ENCODE results near the gene LDLRAD4.
A peak's percentile ranks its signal among the peaks of the same experiment; 100 is the strongest.

Gene LDLRAD4

DNA sequence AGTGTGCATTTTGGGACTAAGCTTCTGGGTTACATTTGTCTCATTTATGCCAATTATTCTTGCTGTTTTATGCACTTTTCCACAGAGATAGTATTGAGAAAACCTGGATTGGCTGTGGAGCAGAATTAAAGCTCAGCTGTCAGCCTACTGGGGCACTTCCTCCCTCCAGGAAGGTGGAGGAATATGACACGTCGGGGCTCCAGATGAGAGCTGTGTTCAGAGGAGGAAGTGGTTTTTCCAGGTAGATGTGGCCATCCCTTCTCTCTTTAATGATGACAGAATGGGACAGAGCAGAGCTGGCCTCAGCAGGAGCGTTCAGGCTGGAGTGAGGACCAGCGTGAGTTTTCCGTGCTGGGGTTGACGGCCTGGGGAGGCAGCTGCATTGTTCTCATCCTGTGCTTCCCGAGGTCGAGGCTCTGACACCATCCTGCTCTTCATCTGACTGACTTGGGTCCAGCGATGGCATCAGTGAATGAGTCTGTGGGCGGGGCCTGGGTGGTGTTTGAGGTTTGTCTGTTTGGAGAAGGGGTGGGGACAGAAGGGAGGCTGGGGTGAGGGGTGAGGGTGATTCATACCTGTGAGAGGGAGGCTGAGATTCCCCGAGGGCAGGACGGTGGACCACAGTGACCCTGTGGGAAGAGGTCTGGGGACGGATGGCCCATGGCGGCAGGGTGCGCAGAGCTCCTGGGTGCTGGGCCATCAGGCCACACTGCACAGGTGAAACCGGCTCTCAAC, 207.0 kb downstream of the LDLRAD4 start:
- Histone ChIP-seq H2AFZ (ENCODE audit: low read depth, low read length) (no peak overlapping the region), H2BK12ac (ENCODE audit: low read length in 2 of 2) (no peak overlapping the region), H3K4me1 (ENCODE audit: control insufficient read depth, insufficient read depth, low read depth, low read length) (peaks cover 3% of the 10 kb centered on the region), H2BK15ac (ENCODE audit: low read depth, poor library complexity, severe bottlenecking) (no peak overlapping the region), H4K91ac (ENCODE audit: low read length) (peak overlapping the region; percentile 18), H3K9ac (ENCODE audit: low read length) (no peak overlapping the region), H3K36me3 (ENCODE audit: control insufficient read depth in 1 of 2, insufficient read depth in 2 of 2, low read depth in 1 of 2, low read length in 2 of 2) (no peaks in the 10 kb centered on the region), H3K79me1 (replicated peaks; ENCODE audit: low read length, poor library complexity, severe bottlenecking) (no peaks in the 10 kb centered on the region), H3K23ac (ENCODE audit: low read length in 2 of 2) (no peak overlapping the region), H3K4ac (ENCODE audit: low read depth in 1 of 2, low read length in 2 of 2) (no peak overlapping the region), H3K14ac (ENCODE audit: low read length in 2 of 2) (no peak overlapping the region), H3K4me3 (ENCODE audit: insufficient read depth in 1 of 2, low read depth in 1 of 2, low read length in 2 of 2) (no peak overlapping the region), H4K8ac (ENCODE audit: low read length) (no peak overlapping the region), H2BK5ac (ENCODE audit: low read depth, low read length, poor library complexity, severe bottlenecking) (no peak overlapping the region), H3K9me3 (ENCODE audit: control insufficient read depth, low read length) (no peaks in the 10 kb centered on the region), H3K18ac (ENCODE audit: low read depth in 1 of 2, low read length in 2 of 2) (no peak overlapping the region), H3K27ac (ENCODE audit: low read length, poor library complexity, severe bottlenecking) (no peak overlapping the region), H2BK120ac (ENCODE audit: low read depth, low read length) (no peak overlapping the region), H3K4me2 (ENCODE audit: low read length, poor library complexity, severe bottlenecking) (no peak overlapping the region), H2AK5ac (ENCODE audit: low read length, severe bottlenecking) (no peak overlapping the region), H3K27me3 (ENCODE audit: control insufficient read depth in 1 of 2, insufficient read depth in 1 of 2, low read length in 2 of 2) (no peaks in the 10 kb centered on the region)
- WGBS: 76% methylated on average over 16 of the region's 16 CpGs
- no peak for DNase-seq

DNA sequence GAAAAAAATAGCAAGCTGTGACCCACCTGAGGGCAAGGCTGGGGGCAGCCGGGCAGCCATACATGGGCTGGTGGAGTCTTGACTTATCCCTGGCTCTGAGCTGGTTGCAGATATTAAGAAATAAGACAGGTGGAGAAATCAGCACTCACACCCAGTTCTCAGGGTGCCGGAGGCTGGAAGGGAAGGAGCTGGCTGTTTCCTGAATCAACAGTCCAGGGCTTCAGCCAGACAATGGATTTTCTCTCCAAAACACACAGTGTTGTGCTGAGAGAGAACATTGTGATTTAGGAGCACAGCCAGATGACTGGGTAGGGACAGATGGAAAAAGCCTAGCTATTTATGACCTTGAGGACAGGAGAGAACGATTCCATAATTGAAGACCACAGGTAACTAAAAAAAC, 208.8 kb downstream of the LDLRAD4 start:
- no peak overlapping the region for H2AFZ ChIP-seq (ENCODE audit: low read depth, low read length)
- H3K9me3 ChIP-seq (ENCODE audit: control insufficient read depth, low read length): no peaks in the 10 kb centered on the region
- no peak overlapping the region for H2AK5ac ChIP-seq (ENCODE audit: low read length, severe bottlenecking)
- no peak overlapping the region for H3K14ac ChIP-seq (ENCODE audit: low read length in 2 of 2)
- no peak overlapping the region for H2BK15ac ChIP-seq (ENCODE audit: low read depth, poor library complexity, severe bottlenecking)
- H3K18ac ChIP-seq (ENCODE audit: low read depth in 1 of 2, low read length in 2 of 2): no peak overlapping the region
- no peak overlapping the region for H3K23ac ChIP-seq (ENCODE audit: low read length in 2 of 2)
- H3K4me1 ChIP-seq (ENCODE audit: control insufficient read depth, insufficient read depth, low read depth, low read length): peaks cover 3% of the 10 kb centered on the region
- no peak overlapping the region for H2BK5ac ChIP-seq (ENCODE audit: low read depth, low read length, poor library complexity, severe bottlenecking)
- H2BK12ac ChIP-seq (ENCODE audit: low read length in 2 of 2): no peak overlapping the region
- H3K4me2 ChIP-seq (ENCODE audit: low read length, poor library complexity, severe bottlenecking): no peak overlapping the region
- H3K79me1 ChIP-seq (replicated peaks; ENCODE audit: low read length, poor library complexity, severe bottlenecking): no peaks in the 10 kb centered on the region
- no peak overlapping the region for H4K91ac ChIP-seq (ENCODE audit: low read length)
- no peak overlapping the region for H4K8ac ChIP-seq (ENCODE audit: low read length)
- H3K4me3 ChIP-seq (ENCODE audit: insufficient read depth in 1 of 2, low read depth in 1 of 2, low read length in 2 of 2): no peak overlapping the region
- H3K9ac ChIP-seq (ENCODE audit: low read length): no peak overlapping the region
- WGBS: 76% methylated on average over 3 of the region's 3 CpGs
- H3K27me3 ChIP-seq (ENCODE audit: control insufficient read depth in 1 of 2, insufficient read depth in 1 of 2, low read length in 2 of 2): no peaks in the 10 kb centered on the region
- H2BK120ac ChIP-seq (ENCODE audit: low read depth, low read length): no peak overlapping the region
- no peak for DNase-seq
- no peaks in the 10 kb centered on the region for H3K36me3 ChIP-seq (ENCODE audit: control insufficient read depth in 1 of 2, insufficient read depth in 2 of 2, low read depth in 1 of 2, low read length in 2 of 2)
- no peak overlapping the region for H3K4ac ChIP-seq (ENCODE audit: low read depth in 1 of 2, low read length in 2 of 2)
- no peak overlapping the region for H3K27ac ChIP-seq (ENCODE audit: low read length, poor library complexity, severe bottlenecking)

DNA sequence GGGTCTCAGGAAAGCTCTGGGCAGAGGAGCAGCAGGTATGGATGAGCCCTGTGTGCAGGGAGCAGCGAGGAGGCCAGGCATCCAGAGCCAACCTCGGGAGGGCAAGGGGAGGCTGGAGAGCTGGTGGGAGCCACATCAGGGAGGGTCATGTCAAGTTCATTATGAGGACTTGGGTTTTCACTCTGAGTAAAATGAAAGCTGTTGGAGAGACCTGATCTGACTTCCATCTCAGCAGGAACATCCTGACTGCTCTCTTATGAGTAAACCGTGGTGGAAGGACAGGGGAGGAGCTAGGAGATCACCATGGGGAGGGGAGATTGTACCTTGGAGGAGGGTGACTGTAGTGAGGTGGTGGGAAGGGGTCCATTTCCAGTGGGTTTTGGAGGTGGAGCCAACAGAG, 209.8 kb downstream of the LDLRAD4 start:
- H3K9ac ChIP-seq (ENCODE audit: low read length): no peak overlapping the region
- no peak overlapping the region for H2BK5ac ChIP-seq (ENCODE audit: low read depth, low read length, poor library complexity, severe bottlenecking)
- no peak overlapping the region for H2BK120ac ChIP-seq (ENCODE audit: low read depth, low read length)
- H3K4me2 ChIP-seq (ENCODE audit: low read length, poor library complexity, severe bottlenecking): no peak overlapping the region
- H2AFZ ChIP-seq (ENCODE audit: low read depth, low read length): no peak overlapping the region
- H3K79me1 ChIP-seq (replicated peaks; ENCODE audit: low read length, poor library complexity, severe bottlenecking): no peaks in the 10 kb centered on the region
- no peak overlapping the region for H3K23ac ChIP-seq (ENCODE audit: low read length in 2 of 2)
- H3K4ac ChIP-seq (ENCODE audit: low read depth in 1 of 2, low read length in 2 of 2): no peak overlapping the region
- no peaks in the 10 kb centered on the region for H3K27me3 ChIP-seq (ENCODE audit: control insufficient read depth in 1 of 2, insufficient read depth in 1 of 2, low read length in 2 of 2)
- 69% methylated on average over 3 of the region's 3 CpGs for WGBS
- peaks cover 3% of the 10 kb centered on the region for H3K4me1 ChIP-seq (ENCODE audit: control insufficient read depth, insufficient read depth, low read depth, low read length)
- H3K4me3 ChIP-seq (ENCODE audit: insufficient read depth in 1 of 2, low read depth in 1 of 2, low read length in 2 of 2): no peak overlapping the region
- no peak overlapping the region for H2AK5ac ChIP-seq (ENCODE audit: low read length, severe bottlenecking)
- H4K91ac ChIP-seq (ENCODE audit: low read length): no peak overlapping the region
- no peak overlapping the region for H4K8ac ChIP-seq (ENCODE audit: low read length)
- no peaks in the 10 kb centered on the region for H3K36me3 ChIP-seq (ENCODE audit: control insufficient read depth in 1 of 2, insufficient read depth in 2 of 2, low read depth in 1 of 2, low read length in 2 of 2)
- H3K27ac ChIP-seq (ENCODE audit: low read length, poor library complexity, severe bottlenecking): no peak overlapping the region
- H3K18ac ChIP-seq (ENCODE audit: low read depth in 1 of 2, low read length in 2 of 2): no peak overlapping the region
- no peak for DNase-seq
- no peak overlapping the region for H2BK15ac ChIP-seq (ENCODE audit: low read depth, poor library complexity, severe bottlenecking)
- H3K9me3 ChIP-seq (ENCODE audit: control insufficient read depth, low read length): no peaks in the 10 kb centered on the region
- H3K14ac ChIP-seq (ENCODE audit: low read length in 2 of 2): no peak overlapping the region
- H2BK12ac ChIP-seq (ENCODE audit: low read length in 2 of 2): no peak overlapping the region

DNA sequence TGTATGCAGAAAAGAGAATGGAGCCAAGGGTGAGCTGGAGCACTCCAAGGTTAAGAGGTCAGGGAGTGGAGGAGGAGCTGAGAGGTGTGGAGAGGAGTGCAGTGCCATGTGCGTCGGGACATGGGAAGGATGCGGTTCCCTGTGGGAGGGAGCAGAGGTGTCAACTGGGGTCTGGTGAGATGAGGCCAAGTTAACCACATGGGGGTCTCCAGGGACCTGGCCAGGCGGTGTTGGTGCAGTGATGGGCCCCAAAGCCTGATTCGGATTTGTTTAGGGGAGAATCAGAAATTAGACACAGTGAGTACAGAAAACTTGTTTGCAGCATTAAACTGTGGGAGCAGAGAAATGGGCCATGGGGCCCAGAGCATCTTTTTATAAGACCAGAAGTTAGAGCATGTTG, 210.5 kb downstream of the LDLRAD4 start:
- H3K79me1 ChIP-seq (replicated peaks; ENCODE audit: low read length, poor library complexity, severe bottlenecking): no peaks in the 10 kb centered on the region
- H2AK5ac ChIP-seq (ENCODE audit: low read length, severe bottlenecking): no peak overlapping the region
- H3K36me3 ChIP-seq (ENCODE audit: control insufficient read depth in 1 of 2, insufficient read depth in 2 of 2, low read depth in 1 of 2, low read length in 2 of 2): no peaks in the 10 kb centered on the region
- H3K18ac ChIP-seq (ENCODE audit: low read depth in 1 of 2, low read length in 2 of 2): no peak overlapping the region
- H3K4me3 ChIP-seq (ENCODE audit: insufficient read depth in 1 of 2, low read depth in 1 of 2, low read length in 2 of 2): no peak overlapping the region
- no peak overlapping the region for H2BK15ac ChIP-seq (ENCODE audit: low read depth, poor library complexity, severe bottlenecking)
- H2BK12ac ChIP-seq (ENCODE audit: low read length in 2 of 2): no peak overlapping the region
- no peaks in the 10 kb centered on the region for H3K9me3 ChIP-seq (ENCODE audit: control insufficient read depth, low read length)
- no peak overlapping the region for H3K4me2 ChIP-seq (ENCODE audit: low read length, poor library complexity, severe bottlenecking)
- H3K27ac ChIP-seq (ENCODE audit: low read length, poor library complexity, severe bottlenecking): no peak overlapping the region
- H3K9ac ChIP-seq (ENCODE audit: low read length): no peak overlapping the region
- no peak overlapping the region for H3K14ac ChIP-seq (ENCODE audit: low read length in 2 of 2)
- H2BK5ac ChIP-seq (ENCODE audit: low read depth, low read length, poor library complexity, severe bottlenecking): no peak overlapping the region
- H4K8ac ChIP-seq (ENCODE audit: low read length): no peak overlapping the region
- no peak overlapping the region for H2BK120ac ChIP-seq (ENCODE audit: low read depth, low read length)
- H3K4ac ChIP-seq (ENCODE audit: low read depth in 1 of 2, low read length in 2 of 2): no peak overlapping the region
- no peak overlapping the region for H3K23ac ChIP-seq (ENCODE audit: low read length in 2 of 2)
- H4K91ac ChIP-seq (ENCODE audit: low read length): no peak overlapping the region
- peaks cover 3% of the 10 kb centered on the region for H3K4me1 ChIP-seq (ENCODE audit: control insufficient read depth, insufficient read depth, low read depth, low read length)
- DNase-seq: no peak
- WGBS: 77% methylated on average over 5 of the region's 5 CpGs
- no peak overlapping the region for H2AFZ ChIP-seq (ENCODE audit: low read depth, low read length)
- H3K27me3 ChIP-seq (ENCODE audit: control insufficient read depth in 1 of 2, insufficient read depth in 1 of 2, low read length in 2 of 2): no peaks in the 10 kb centered on the region

Measured in mesenchymal stem cell (in vitro differentiated cells and primary cell).